ENCODE results near the gene SOST. TPM values are rescaled to one million over a fixed set of nuclear protein-coding genes. Genes with fewer than 3 reads are reported as not detected.

The SOST gene
- total RNA-seq, 4 donors from 2014 or later, result not detected

DNA sequence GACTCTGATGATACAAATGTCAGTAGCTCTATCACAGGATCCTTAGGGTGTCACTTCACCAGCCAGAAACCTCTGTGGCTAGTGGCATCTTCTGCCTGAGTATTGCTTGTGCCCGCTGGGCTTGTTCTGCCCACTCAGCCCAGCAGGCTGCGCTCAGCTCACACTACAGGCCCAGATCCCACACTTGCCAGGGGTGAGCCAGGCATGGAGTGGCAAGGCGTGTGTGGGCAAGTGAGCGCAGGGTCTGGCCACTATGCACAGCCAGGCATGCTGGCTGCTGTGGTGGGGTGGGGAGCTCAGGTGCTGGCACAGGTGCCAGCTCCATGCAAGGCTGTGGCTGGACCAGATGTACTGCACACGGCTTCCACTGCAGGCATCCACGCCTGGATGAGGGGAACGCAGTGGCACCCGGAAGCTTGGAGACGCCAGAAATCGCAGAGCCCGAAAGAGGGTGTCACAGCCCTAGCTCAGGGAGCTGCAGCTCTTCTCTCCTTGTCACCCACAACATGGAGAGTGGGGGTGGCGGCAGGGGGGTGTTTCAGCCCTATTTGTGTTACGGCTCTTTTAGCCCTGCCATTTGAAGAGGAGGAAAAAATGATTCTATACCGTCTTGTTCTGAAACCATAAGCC lies 31.8 kb upstream of the SOST start:
- TF ChIP-seq, protein P1, sequence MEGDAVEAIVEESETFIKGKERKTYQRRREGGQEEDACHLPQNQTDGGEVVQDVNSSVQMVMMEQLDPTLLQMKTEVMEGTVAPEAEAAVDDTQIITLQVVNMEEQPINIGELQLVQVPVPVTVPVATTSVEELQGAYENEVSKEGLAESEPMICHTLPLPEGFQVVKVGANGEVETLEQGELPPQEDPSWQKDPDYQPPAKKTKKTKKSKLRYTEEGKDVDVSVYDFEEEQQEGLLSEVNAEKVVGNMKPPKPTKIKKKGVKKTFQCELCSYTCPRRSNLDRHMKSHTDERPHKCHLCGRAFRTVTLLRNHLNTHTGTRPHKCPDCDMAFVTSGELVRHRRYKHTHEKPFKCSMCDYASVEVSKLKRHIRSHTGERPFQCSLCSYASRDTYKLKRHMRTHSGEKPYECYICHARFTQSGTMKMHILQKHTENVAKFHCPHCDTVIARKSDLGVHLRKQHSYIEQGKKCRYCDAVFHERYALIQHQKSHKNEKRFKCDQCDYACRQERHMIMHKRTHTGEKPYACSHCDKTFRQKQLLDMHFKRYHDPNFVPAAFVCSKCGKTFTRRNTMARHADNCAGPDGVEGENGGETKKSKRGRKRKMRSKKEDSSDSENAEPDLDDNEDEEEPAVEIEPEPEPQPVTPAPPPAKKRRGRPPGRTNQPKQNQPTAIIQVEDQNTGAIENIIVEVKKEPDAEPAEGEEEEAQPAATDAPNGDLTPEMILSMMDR (IDR thresholded peaks at IDR 0.05), result no peak
- TF ChIP-seq POLR2A (IDR thresholded peaks at IDR 0.05), result no peak
- no peak for TF ChIP-seq POLR2AphosphoS5 (IDR thresholded peaks at IDR 0.05)
- no peak for TF ChIP-seq EP300 (IDR thresholded peaks at IDR 0.05; ENCODE audit: low read depth)
- H3K27me3 ChIP-seq, result no peaks in the 10 kb centered on the region
- intact Hi-C loops (cut with DNase I; ENCODE audit: low total_unique reads) (no loop called here), in situ Hi-C loops (cut with MboI; ENCODE audit: low pct_ligation_motif_present in 1 of 4, low pct_unique_long_range_greater_than_20kb in 1 of 4, low sequenced_read_pairs in 3 of 4) (no loop called here)
- WGBS, 2 donors (ENCODE audit: low coverage in 1 of 2), result 80 to 86% methylated on average over 2 to 14 of the region's 14 CpGs
- H3K4me1 ChIP-seq, result peaks cover 0 to 8% (median 0%) of the 10 kb centered on the region in 4 donors
- no peak overlapping the region for H3K27ac ChIP-seq
- H3K9me3 ChIP-seq, result no peaks in the 10 kb centered on the region
- H3K36me3 ChIP-seq, result no peaks in the 10 kb centered on the region
- no peak overlapping the region for H3K4me3 ChIP-seq
- no peak for DNase-seq

DNA sequence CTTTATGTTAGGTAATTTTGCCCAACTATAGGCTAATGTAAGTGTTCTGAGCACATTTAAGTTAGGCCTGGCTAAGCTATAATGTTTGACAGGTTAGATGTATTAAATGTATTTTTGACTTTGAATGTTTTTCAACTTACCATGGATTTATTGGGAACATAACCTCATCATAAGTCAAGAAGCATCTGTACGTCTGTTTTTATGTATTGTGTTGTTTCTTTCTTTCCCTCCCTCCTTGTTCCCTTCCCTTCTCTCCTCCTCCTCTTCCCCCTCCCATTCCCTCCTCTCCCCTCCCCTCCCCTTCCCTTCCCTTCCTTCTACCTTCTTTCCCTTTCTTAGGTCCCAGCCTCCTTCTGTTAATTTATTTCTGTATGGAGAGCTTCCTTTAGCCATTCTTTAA lies 30.9 kb upstream of the SOST start:
- in situ Hi-C loops (cut with MboI; ENCODE audit: low pct_ligation_motif_present in 1 of 4, low pct_unique_long_range_greater_than_20kb in 1 of 4, low sequenced_read_pairs in 3 of 4), result no loop called here
- intact Hi-C loops (cut with DNase I; ENCODE audit: low total_unique reads), result loop anchor here (10.0 kb wide), 1 partner anchor 45 kb away; the partner anchor contains the start of gene MPP3
- Histone ChIP-seq H3K27me3 (no peaks in the 10 kb centered on the region), H3K36me3 (no peaks in the 10 kb centered on the region), H3K4me1 (peaks cover 0 to 8% (median 0%) of the 10 kb centered on the region in 4 donors), H3K9me3 (no peaks in the 10 kb centered on the region), H3K4me3 (no peak overlapping the region), H3K27ac (no peak overlapping the region)
- WGBS, 2 donors (ENCODE audit: low coverage in 1 of 2), result 89 to 90% methylated on average over 1 of the region's 1 CpG
- no peak for DNase-seq
- TF ChIP-seq POLR2A (IDR thresholded peaks at IDR 0.05) (no peak), EP300 (IDR thresholded peaks at IDR 0.05; ENCODE audit: low read depth) (no peak), POLR2AphosphoS5 (IDR thresholded peaks at IDR 0.05) (no peak)
- TF ChIP-seq, protein P1 (IDR thresholded peaks at IDR 0.05), result no peak

DNA sequence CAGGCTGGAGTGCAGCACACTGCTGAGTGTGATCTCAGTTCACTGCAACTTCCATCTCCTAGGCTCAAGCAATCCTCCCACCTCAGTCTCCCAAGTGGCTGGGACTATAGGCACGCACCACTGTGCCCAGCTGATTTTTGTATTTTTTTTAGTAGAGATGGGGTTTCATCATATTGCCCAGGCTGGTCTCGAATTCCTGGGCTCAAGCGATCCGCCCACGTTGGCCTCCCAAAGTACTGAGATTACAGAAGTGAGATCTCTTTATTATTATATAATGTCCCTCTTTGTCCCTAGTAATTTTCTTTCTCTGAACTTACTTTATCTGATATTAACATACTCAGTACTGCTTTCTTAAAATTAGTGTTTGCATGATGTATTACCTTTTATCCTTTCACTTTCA lies 29.9 kb upstream of the SOST start:
- in situ Hi-C loops (cut with MboI; ENCODE audit: low pct_ligation_motif_present in 1 of 4, low pct_unique_long_range_greater_than_20kb in 1 of 4, low sequenced_read_pairs in 3 of 4) (no loop called here), intact Hi-C loops (cut with DNase I; ENCODE audit: low total_unique reads) (loop anchor here (10.0 kb wide), 1 partner anchor 46 kb away; the partner anchor contains the start of gene MPP3)
- Histone ChIP-seq H3K9me3 (no peaks in the 10 kb centered on the region), H3K27ac (no peak overlapping the region), H3K4me1 (peaks cover 0 to 8% (median 0%) of the 10 kb centered on the region in 4 donors), H3K36me3 (no peaks in the 10 kb centered on the region), H3K4me3 (no peak overlapping the region), H3K27me3 (peaks cover 4% of the 10 kb centered on the region)
- 75 to 85% methylated on average over 4 to 5 of the region's 5 CpGs for WGBS, 2 donors (ENCODE audit: low coverage in 1 of 2)
- DNase-seq, result no peak
- no peak for TF ChIP-seq EP300 (IDR thresholded peaks at IDR 0.05; ENCODE audit: low read depth)

DNA sequence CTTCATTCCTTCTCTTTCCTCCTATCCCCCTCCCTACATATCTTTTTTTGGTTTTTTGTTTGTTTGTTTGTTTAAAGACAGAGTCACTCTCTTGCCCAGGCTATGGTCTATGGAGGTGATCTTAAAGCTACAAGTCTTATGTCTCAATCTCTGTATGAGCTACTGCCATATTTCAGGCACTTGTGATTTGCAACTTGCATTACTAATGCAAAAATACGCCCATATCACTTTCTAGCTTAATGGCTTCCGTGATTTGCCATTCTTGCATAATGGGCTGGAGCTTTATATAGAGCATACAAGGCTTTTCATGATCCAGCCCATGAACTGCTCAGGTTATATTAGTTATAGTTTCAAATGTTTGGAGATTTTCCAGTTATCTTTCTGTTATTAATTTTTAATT lies 29.1 kb upstream of the SOST start:
- 79 to 94% methylated on average over 2 of the region's 2 CpGs for whole genome bisulfite sequencing, 2 donors (ENCODE audit: low coverage in 1 of 2)
- DNase-seq, result no peak
- H3K4me1 ChIP-seq, result peaks cover 0 to 8% (median 0%) of the 10 kb centered on the region in 4 donors
- peaks cover 12% of the 10 kb centered on the region for H3K27me3 ChIP-seq
- in situ Hi-C loops (cut with MboI; ENCODE audit: low pct_ligation_motif_present in 1 of 4, low pct_unique_long_range_greater_than_20kb in 1 of 4, low sequenced_read_pairs in 3 of 4) (no loop called here), intact Hi-C loops (cut with DNase I; ENCODE audit: low total_unique reads) (loop anchor here (10.0 kb wide), 1 partner anchor 47 kb away; the partner anchor contains the start of gene MPP3)
- TF ChIP-seq, protein P1 (IDR thresholded peaks at IDR 0.05), result no peak
- TF ChIP-seq POLR2A (IDR thresholded peaks at IDR 0.05), result no peak
- no peak for TF ChIP-seq POLR2AphosphoS5 (IDR thresholded peaks at IDR 0.05)
- TF ChIP-seq EP300 (IDR thresholded peaks at IDR 0.05; ENCODE audit: low read depth), result no peak
- no peaks in the 10 kb centered on the region for H3K36me3 ChIP-seq
- no peaks in the 10 kb centered on the region for H3K9me3 ChIP-seq
- no peak overlapping the region for H3K4me3 ChIP-seq
- H3K27ac ChIP-seq, result no peak overlapping the region
